Immature natural killer cell (primary cell): Measurements from ENCODE around the gene FBXO9. TPM values are rescaled to one million over a fixed set of nuclear protein-coding genes. Genes with fewer than 3 reads are reported as not detected.
"Not testable (repeated sequence)": the region's sequence is repeated elsewhere in the genome, so short reads cannot be mapped to it uniquely, and the experiment has no call there.

Experiments used
- DNase-seq, 3 donors: peaks; one replicate each; pipeline ENCODE4 v3.0.0; 2022; ENCODE audit warnings: mixed read lengths in 1 of 3
- H3K27ac Mint-ChIP-seq, 6 donors: one replicate each; pipeline ENCODE4 v1.8.0; 2020; ENCODE audit warnings: mixed read lengths in 6 of 6, mild to moderate bottlenecking in 5 of 6, inconsistent platforms in 4 of 6, moderate library complexity in 3 of 6
- H3K27me3 Mint-ChIP-seq, 3 donors: one replicate each; pipeline ENCODE4 v1.8.0; 2020 to 2021; ENCODE audit warnings: low read depth in 3 of 3, mild to moderate bottlenecking in 3 of 3, mixed read lengths in 3 of 3, moderate library complexity in 3 of 3, inconsistent platforms in 1 of 3
- H3K36me3 Mint-ChIP-seq, 3 donors: one replicate each; pipeline ENCODE4 v1.8.0; 2020; ENCODE audit warnings: mixed read lengths in 3 of 3, inconsistent platforms in 2 of 3, mild to moderate bottlenecking in 2 of 3
- H3K4me1 Mint-ChIP-seq, 2 donors: one replicate each; pipeline ENCODE4 v1.8.0; 2020; ENCODE audit warnings: inconsistent platforms in 2 of 2, mild to moderate bottlenecking in 2 of 2, mixed read lengths in 2 of 2, moderate library complexity in 1 of 2
- H3K4me3 Mint-ChIP-seq, 5 donors: one replicate each; pipeline ENCODE4 v1.8.0; 2020; ENCODE audit warnings: mild to moderate bottlenecking in 5 of 5, mixed read lengths in 5 of 5, inconsistent platforms in 3 of 5, moderate library complexity in 3 of 5
- H3K9me3 Mint-ChIP-seq, 6 donors: one replicate each; pipeline ENCODE4 v1.8.0; 2020; ENCODE audit warnings: mild to moderate bottlenecking in 6 of 6, mixed read lengths in 6 of 6, inconsistent platforms in 4 of 6, moderate library complexity in 3 of 6
- polyA plus RNA-seq, 3 donors: library from polyadenylated mRNA; unstranded; fragments of 300-500 nt; fragmentation: Illumina TruSeq; gene quantifications; one replicate each; pipeline ENCODE4 v1.2.3, GENCODE V29; 2021

The FBXO9 gene
- polyA plus RNA-seq, 3 donors from 2014 or later: 43.0 to 86.0 (median 59.6) TPM

DNA sequence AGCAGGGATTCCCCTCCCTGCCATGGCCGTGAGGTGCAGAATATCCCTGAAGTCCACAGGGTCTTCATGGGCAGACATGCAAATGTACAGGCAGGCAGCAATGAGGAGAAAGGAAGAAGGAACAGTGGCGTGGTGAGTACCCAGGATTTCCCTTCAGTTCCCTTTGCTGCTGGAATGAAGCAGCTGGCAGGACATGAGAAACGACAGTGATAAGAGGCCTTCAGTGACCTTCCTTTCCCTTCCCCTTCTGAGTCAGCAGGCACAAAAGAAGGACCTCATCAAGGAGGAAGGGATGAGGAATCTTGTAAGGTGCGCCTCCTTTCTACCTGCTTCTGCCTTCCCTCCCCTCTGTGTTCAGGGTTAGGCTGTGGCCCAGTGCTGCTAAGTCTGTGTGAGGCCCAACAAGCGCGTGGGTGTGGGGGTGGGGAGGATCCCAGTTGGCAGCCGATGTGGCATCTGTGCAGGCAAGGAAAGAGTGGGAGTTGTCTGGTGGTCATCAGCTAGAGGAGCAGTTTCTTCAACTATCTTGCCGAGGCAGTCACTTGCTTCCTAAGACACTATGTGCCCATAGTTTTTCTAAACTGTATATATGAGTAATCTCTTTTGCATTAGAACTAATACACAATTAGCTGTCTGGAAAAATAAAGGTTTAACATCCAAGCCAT lies 29.5 kb upstream of the FBXO9 start:
- Mint-ChIP-seq H3K27me3 (no peaks in the 10 kb centered on the region), H3K9me3 (no peaks in the 10 kb centered on the region), H3K36me3 (peaks cover 41 to 57% (median 43%) of the 10 kb centered on the region in 3 donors)

DNA sequence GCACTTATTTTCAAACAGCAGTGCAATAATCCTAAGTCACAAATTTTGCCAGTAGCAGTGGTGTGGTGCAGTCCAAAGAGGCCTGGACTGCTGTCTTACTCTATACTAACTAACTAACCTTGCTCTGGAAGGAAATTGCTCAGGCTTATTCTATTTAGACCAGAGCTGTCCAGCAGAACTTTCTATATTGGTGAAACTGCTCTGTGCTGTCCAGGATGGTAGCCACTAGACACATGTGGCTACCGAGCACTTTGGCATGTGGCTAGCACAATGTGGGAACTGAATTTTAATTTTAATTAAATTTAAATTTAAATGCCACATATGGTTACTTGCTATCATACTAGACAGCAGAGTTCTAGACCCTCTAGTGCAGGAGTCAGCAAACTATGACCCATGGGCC lies 27.1 kb upstream of the FBXO9 start:
- Mint-ChIP-seq H3K27me3 (no peaks in the 10 kb centered on the region), H3K27ac (no peak overlapping the region), H3K9me3 (no peaks in the 10 kb centered on the region), H3K4me1 (peaks cover 0 to 2% of the 10 kb centered on the region in 2 donors), H3K4me3 (no peak overlapping the region), H3K36me3 (peaks cover 40 to 60% (median 43%) of the 10 kb centered on the region in 3 donors)
- DNase-seq: no peak

More for the DNA sequence above, 29.5 kb upstream of the FBXO9 start:
- Mint-ChIP-seq H3K27ac (no peak overlapping the region), H3K4me3 (no peak overlapping the region), H3K4me1 (peaks cover 0 to 2% of the 10 kb centered on the region in 2 donors)
- DNase-seq: no peak

DNA sequence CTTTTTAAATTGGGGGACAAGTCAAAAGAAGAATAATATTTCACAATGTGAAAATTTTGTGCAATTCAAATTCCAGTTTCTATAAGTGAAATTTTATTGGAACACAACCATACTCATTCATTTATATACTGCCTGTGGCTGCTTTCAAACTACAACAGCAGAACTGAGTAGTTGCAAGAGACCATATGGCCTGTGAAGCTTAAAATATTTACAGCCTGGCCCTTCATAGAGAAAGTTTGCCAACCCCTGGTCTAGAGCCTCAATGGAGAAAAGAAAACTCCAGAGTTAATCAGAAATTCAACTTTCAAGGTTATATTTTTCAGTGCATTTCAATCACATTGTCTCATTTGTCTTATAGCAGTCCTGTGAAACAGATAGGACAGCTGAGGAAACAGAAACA lies 26.6 kb upstream of the FBXO9 start:
- Mint-ChIP-seq H3K27ac (no peak overlapping the region), H3K36me3 (peaks cover 37 to 60% (median 38%) of the 10 kb centered on the region in 3 donors), H3K27me3 (no peaks in the 10 kb centered on the region), H3K4me3 (no peak overlapping the region), H3K4me1 (peaks cover 0 to 2% of the 10 kb centered on the region in 2 donors), H3K9me3 (no peaks in the 10 kb centered on the region)
- DNase-seq: no peak

DNA sequence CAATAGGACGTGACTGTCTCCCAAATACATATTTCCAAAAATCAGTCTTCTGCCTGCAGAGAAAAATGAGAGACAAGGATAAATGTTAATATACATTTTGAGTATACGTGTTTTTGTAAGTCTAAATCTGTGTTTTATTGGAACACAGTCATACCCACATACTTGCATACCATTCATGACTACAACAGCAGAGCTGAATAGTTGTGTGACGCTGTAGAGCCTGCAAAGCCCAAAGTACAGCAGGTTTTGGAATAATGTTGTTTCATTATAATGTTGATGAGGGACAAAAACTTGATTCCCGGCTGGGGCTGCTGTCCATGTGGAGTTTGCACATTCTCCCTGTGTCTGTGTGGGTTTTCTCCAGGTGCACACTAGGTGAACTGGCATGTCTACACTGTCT lies 23.8 kb upstream of the FBXO9 start:
- Mint-ChIP-seq H3K27ac (no peak overlapping the region), H3K4me3 (no peak overlapping the region), H3K4me1 (peaks cover 0 to 5% of the 10 kb centered on the region in 2 donors), H3K9me3 (no peaks in the 10 kb centered on the region), H3K27me3 (peaks cover 0 to 5% (median 0%) of the 10 kb centered on the region in 3 donors), H3K36me3 (peaks cover 23 to 47% (median 28%) of the 10 kb centered on the region in 3 donors)
- DNase-seq: no peak

DNA sequence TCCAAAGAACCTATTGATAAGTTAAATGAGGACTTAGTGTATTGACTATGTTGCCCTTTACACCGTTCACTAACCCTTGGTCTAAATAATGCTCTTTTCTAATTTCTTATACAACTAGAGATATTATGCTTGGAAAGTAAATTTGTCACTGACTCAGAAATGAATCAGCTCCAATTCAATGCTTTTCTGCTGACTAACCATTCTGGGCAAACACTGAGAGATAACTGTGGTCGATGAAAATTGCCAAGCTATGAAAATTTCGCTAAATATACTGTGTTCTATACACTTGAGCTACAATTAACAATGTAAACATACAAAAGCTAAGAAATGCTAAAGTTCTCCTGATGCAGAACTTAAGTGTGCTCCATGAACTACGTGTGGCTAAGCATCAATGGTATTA lies 23.1 kb upstream of the FBXO9 start:
- Mint-ChIP-seq H3K27ac (no peak overlapping the region), H3K4me3 (no peak overlapping the region), H3K9me3 (no peaks in the 10 kb centered on the region), H3K27me3 (peaks cover 0 to 5% (median 0%) of the 10 kb centered on the region in 3 donors), H3K4me1 (peaks cover 5 to 12% of the 10 kb centered on the region in 2 donors), H3K36me3 (peaks cover 23 to 43% (median 25%) of the 10 kb centered on the region in 3 donors)
- no peak for DNase-seq

DNA sequence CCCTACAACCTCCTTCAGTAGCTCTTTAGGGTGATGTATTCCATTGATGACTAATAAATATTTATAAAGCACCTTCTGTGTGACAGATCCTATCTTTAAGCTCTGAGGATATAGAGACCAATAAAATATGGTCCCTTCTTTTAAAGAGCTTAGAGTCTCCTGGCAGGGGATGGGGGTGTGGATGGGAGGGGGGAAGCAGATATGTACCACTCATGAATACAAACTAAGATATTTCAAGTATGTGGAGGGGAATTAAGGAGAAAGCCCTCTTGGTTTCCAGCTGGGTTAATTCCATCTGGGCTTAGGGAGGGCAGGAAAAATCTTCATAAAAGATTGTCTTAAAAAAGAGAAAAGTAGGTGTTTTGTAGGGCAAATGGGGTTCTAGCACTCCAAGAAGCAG lies 21.6 kb upstream of the FBXO9 start:
- Mint-ChIP-seq H3K4me1 (peaks cover 17 to 26% of the 10 kb centered on the region in 2 donors), H3K4me3 (no peak overlapping the region), H3K9me3 (no peaks in the 10 kb centered on the region), H3K27me3 (peaks cover 0 to 7% (median 0%) of the 10 kb centered on the region in 3 donors), H3K36me3 (peaks cover 23 to 34% (median 25%) of the 10 kb centered on the region in 3 donors), H3K27ac (no peak overlapping the region)
- no peak for DNase-seq

DNA sequence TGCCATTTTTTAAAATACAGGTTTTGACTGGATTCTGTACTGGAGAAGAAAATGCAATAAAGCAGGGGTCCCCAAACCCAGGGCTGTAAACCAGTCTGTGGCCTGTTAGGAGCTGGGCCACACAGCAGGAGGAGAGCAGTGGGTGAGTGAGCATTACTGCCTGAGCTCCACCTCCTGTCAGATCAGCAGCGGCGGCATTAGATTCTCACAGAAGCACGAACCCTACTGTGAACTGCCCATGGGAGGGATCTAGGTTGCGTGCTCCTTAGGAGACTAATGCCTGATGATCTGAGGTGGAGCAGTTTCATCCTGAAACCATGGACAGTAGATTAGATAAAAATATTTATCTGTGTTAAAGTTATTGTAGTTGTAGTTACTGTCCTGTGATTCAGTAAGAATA lies 21.1 kb upstream of the FBXO9 start:
- no peak overlapping the region for H3K4me3 Mint-ChIP-seq
- H3K9me3 Mint-ChIP-seq: no peaks in the 10 kb centered on the region
- H3K36me3 Mint-ChIP-seq: peaks cover 19 to 29% (median 22%) of the 10 kb centered on the region in 3 donors
- peaks cover 21 to 31% of the 10 kb centered on the region in 2 donors for H3K4me1 Mint-ChIP-seq
- DNase-seq: no peak
- peaks cover 0 to 7% (median 0%) of the 10 kb centered on the region in 3 donors for H3K27me3 Mint-ChIP-seq
- no peak overlapping the region for H3K27ac Mint-ChIP-seq

DNA sequence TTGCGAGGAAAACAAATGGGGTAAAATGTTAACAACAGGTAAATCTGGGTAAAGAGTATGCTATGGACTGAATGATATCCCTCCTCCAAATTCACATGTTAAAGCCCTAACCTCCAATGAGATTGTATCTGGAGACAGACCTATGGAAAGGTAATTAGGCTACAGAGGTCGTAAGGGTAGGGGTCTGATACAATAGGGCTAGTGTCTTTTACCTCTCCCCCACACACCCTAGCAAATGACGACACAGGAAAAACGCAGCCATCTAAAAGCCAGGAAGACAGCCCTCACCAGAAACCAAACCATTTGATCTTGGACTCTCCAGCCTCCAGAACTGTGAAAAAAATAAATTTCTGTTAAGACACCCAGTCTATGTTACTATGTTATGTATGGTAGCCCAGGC lies 20.6 kb upstream of the FBXO9 start:
- Mint-ChIP-seq H3K27me3 (peaks cover 0 to 7% (median 0%) of the 10 kb centered on the region in 3 donors), H3K9me3 (no peaks in the 10 kb centered on the region), H3K27ac (no peak overlapping the region), H3K4me1 (peaks cover 26 to 36% of the 10 kb centered on the region in 2 donors), H3K4me3 (no peak overlapping the region), H3K36me3 (peaks cover 15 to 24% (median 17%) of the 10 kb centered on the region in 3 donors)
- no peak for DNase-seq

DNA sequence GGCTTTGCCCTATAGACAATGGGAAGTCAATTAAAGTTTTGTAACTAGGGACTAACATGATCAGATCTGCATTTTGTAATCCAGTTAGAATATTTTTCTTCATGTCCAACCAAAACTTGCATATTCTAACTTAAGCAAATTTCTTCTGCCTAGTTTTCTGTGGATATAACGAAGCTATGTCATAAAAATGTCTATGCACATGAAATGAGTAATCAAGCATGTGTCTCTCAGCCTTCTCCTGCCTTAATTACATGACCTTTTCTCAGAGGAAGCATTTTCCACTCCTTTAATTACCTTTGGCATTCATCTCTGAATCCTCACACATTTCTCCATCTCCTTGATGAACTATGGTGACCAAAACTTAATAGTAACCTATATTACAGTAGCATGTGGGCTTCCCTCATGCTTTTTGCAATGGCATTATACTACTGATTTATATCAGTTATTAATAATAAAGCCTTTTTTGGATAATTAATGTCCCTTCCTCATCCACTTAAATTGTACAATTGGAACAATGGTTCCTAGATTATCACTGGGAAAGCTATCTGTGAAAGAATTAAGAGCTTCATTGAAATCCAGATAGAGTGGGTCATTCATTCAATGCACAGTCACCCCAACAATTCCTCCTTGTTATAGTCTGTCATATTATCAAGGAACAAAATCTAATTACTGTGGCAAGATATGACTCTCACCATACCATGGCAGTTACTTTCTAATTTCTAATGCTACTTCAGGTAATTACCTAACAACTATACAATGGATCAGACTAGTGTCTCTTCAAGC lies 19.1 kb upstream of the FBXO9 start:
- peaks cover 1 to 10% (median 2%) of the 10 kb centered on the region in 3 donors for H3K36me3 Mint-ChIP-seq
- DNase-seq: no peak
- H3K27ac Mint-ChIP-seq: no peak overlapping the region
- H3K27me3 Mint-ChIP-seq: peaks cover 0 to 7% (median 0%) of the 10 kb centered on the region in 3 donors
- H3K9me3 Mint-ChIP-seq: no peaks in the 10 kb centered on the region
- H3K4me3 Mint-ChIP-seq: no peak overlapping the region
- peaks cover 28 to 36% of the 10 kb centered on the region in 2 donors for H3K4me1 Mint-ChIP-seq

DNA sequence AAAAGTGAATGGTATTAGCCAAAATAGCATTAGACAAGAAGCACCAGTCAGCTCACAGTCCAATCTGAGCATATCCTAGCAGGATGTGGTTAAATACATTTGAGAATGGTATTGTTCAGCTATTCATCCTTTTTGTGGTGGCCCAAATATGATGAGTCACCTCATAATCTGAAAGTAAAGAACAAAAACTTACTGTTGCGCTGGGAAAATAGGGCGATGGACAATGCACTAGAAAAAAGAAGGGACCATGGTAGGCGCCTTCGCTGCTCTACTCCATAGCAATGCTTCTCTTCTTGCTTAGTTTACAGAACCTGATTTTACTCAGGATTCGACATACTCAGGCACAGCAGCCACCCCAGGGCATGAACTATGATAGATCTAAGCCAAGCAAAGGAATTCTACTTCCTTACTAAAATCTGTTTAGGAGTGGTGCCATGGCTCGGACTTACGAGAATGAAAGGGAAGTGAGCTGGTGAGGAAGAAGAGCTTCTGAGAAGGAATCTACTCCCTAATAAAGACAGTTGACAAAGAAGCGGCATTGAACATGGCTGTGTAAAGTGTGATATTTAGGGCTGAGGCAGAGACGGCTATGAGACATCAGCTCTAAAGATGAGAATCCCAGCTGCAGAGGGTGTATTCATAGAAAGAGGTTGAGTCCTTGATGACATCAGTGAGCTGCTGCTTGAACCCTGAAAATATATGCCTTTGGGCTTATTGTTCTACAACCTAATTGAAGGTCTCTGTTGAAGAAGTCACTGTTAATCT lies 16.6 kb upstream of the FBXO9 start:
- DNase-seq: peak; percentile 29 to 56 (median 41)
- peaks cover 3 to 13% (median 7%) of the 10 kb centered on the region in 3 donors for H3K36me3 Mint-ChIP-seq
- peaks cover 0 to 7% (median 2%) of the 10 kb centered on the region in 3 donors for H3K27me3 Mint-ChIP-seq
- peaks cover 28 to 36% of the 10 kb centered on the region in 2 donors for H3K4me1 Mint-ChIP-seq
- peak overlapping the region; percentile 80 to 97 (median 88) for H3K4me3 Mint-ChIP-seq
- peak overlapping the region; percentile 64 to 87 (median 84) for H3K27ac Mint-ChIP-seq
- H3K9me3 Mint-ChIP-seq: no peaks in the 10 kb centered on the region

DNA sequence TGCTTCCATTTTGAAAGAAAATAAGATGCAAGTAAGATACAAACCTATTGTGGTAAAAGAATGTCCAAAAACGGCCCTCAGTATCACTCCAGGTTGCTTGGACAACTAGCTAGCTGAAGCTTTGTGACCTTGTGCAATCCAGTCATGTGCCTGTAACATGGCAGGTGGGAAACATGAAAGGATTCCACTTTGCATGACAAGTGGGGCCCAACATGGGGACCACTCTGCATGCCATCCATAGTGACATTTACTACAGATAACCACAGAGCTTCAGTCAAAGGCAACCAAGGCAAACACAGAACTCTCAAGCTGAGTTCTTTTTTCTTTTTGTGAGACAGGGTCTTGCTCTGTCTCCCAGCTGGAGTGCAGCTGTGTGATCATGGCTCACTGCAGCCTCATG lies 15.8 kb upstream of the FBXO9 start:
- peaks cover 0 to 6% (median 2%) of the 10 kb centered on the region in 3 donors for H3K27me3 Mint-ChIP-seq
- DNase-seq: no peak
- H3K4me1 Mint-ChIP-seq: peaks cover 28 to 41% of the 10 kb centered on the region in 2 donors
- H3K27ac Mint-ChIP-seq: peak overlapping the region in 3 of 6 donors; percentile 57 to 82 (median 71)
- peak overlapping the region in 3 of 5 donors; percentile 49 to 93 (median 51) for H3K4me3 Mint-ChIP-seq
- no peaks in the 10 kb centered on the region for H3K9me3 Mint-ChIP-seq
- H3K36me3 Mint-ChIP-seq: peaks cover 3 to 17% (median 7%) of the 10 kb centered on the region in 3 donors

DNA sequence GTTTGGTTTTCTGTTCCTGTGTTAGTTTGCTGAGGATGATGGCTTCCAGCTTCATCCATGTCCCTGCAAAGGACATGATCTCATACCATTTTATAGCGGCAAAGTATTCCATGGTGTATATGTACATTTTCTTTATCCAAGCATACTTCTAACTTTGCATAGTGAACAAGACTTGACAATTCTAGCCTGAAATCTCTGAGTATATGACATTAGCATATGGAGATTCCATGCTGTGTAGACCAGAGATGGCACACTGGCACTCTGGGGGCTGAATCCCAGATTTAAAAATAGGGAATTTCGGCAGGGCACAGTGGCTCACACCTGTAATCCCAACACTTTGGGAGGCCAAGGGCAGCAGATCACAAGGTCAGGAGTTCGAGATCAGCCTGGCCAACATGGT lies 13.1 kb upstream of the FBXO9 start:
- not testable (repeated sequence) for H3K4me3 Mint-ChIP-seq, H3K27ac Mint-ChIP-seq, DNase-seq, H3K27me3 Mint-ChIP-seq, H3K9me3 Mint-ChIP-seq
- H3K36me3 Mint-ChIP-seq: peaks cover 3 to 17% (median 7%) of the 10 kb centered on the region in 3 donors
- H3K4me1 Mint-ChIP-seq: peaks cover 29 to 42% of the 10 kb centered on the region in 2 donors

DNA sequence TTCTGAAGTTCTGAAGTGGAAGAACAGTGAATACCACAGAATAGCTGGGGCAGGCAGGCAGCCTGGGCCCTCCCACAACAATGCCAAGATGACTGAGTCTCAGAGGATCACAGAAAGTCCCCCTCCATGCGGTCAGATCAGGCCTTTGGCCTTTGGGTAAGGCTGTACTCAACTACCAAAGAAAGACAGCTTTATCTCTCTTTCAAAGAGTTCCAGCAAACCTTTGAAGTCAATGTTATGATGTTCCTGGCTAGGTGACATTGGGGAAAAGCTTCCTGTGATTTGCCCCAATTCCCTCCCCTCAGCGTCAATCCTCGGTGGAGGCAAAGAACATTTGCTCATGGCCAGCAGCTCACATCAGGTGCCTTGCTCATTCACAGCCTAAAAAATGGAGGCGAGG lies 10.7 kb upstream of the FBXO9 start:
- H3K4me3 Mint-ChIP-seq: no peak overlapping the region

More for the DNA sequence above, 10.7 kb upstream of the FBXO9 start:
- Mint-ChIP-seq H3K4me1 (peaks cover 26 to 40% of the 10 kb centered on the region in 2 donors), H3K9me3 (no peaks in the 10 kb centered on the region), H3K36me3 (peaks cover 3 to 17% (median 7%) of the 10 kb centered on the region in 3 donors), H3K27ac (no peak overlapping the region), H3K27me3 (peaks cover 0 to 2% (median 2%) of the 10 kb centered on the region in 3 donors)
- DNase-seq: no peak
